HG02943 (cell line): Measurements from ENCODE around the gene SYNE1.

Source experiments
- ATAC-seq: cut with Tn5 transposase; IDR thresholded peaks from one replicate; pipeline ENCODE4 v1.9.1; 2021; ENCODE audit warnings: mild to moderate bottlenecking, low read depth, moderate library complexity; ENCODE audit not compliant: unreplicated experiment

SYNE1 gene

DNA sequence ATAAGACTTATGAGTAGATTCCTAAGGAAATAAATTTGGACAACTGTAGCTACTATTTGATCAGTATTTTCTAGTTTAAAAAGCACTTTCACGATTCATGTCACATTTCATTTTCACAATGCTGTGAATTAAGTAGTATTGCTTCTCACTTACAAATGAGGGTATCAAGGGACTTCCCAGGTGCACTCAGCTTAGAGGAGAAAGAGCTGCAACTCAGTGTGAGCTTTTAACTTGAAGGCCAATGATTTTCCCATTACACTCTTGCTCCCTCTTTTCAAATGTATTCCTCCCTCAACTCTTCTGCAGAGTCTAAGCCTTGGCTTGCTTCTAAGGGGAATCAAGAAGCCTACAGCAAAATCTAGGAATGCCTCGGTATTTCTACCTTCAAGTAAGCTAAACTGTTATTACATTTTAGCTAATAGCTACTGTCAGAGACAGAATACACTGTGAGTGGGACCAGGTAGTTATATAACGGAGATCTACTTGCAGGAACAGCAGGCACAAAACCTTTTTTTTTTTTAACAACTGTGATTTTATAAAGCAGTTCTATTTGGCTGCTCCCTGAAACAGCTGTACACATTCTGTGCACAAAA is 339.0 kb downstream of the SYNE1 start:
- no peak for ATAC-seq

DNA sequence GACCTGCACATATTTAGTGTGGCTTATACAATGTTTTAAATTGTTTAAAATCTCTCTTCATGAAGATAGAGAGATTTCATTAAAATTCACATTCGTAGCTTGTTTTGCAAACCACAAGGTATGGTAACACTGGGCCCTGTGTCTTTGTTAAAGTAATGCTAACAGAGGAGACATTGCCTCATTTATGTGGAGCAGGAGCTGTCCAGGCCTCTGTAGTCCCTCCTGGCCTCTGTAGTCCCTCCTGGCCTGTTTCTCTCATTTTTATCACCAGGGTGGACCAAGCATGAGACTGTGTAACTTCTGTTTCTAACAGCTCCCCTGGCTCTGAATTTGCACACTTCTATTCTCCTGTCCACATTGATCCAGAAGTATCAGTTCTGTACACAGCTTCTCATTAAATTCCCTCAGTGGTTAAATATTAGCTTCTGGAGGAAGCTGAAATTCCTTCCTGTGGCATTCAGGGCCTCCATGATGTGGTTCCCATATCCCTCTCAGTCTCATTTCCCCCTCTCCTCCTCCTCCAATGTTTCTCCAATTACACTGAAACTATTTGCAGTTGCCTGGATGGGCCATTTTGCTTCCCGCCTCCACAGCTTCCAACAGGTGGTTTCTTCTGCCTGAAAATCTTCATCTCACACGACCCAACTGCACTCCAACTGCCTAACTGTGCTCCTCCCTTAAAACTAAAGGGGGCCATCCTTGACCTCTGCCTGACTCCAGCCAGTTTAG is 340.4 kb downstream of the SYNE1 start:
- ATAC-seq = no peak

DNA sequence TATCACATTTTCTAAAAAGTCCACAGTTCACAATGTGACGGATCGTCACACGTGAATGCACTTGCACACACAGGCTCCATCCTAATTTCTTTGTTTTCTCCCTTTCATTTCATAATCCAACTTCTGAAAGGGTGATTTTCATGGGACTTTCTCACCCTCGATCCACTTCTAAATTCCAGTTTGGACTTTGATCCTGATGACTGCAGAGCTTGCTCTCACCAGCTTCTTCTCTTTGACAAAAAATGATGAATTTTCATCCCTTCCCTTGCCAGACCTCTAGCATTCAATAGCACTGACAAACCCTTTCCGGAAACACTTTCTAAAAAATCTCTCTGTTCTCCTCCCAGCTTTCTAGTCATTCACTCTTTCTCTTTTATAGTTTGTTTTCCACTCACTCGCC is 341.2 kb downstream of the SYNE1 start:
- ATAC-seq = no peak

DNA sequence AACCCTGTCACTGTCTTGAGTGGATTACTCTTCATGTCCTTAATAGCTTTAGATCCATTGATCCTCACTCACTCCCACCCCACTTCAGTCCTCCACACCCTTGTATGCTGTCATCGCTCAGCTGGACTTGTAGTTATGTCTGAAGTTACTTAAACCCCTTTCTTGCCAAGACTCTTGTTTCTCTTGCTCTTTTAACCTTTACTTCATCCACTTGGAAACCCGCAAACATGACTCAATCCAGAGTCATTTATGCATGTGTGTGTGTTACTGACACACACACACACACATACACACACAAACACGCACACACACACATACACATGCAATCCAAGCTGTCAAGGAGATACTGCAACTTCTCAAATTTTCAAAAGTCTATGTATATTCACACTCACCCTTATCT is 341.8 kb downstream of the SYNE1 start:
- no peak for ATAC-seq

DNA sequence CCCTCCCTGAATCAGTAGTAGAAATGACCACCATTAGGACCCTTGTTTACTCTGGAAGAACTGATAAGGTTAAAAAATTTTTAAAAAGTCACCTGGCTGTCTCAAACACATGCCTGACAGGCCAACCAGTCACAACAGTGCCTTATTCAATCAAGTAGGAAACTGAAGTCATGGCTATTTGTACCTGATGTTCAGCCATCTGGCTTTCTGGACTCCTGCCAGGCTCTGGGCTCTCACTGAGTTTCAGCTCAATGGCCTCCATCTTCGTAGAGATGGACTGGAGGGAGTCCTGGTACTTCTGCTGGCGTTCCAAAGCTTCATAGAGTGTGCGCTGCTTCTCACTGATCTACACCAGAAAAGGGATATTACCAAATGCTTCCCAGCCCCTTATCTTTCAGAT is 343.8 kb downstream of the SYNE1 start:
- no peak for ATAC-seq

DNA sequence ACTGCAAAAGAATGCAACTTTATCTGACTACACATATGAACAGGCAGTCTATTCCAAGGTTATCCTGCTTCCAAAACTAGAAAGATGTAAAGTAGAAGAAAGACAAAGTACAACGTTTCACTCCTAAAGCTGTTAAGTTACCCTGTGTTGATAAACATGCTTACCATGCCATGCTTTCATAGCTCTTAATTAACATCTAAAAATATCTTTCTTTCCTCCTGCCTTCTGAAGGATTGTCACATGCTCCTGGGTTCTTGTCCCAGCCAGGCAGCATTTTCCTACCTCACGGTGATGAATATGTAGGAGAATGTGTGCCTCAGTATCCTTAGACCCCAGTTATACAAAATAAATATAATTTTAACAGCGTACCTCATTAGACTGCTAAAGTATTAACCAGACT is 344.6 kb downstream of the SYNE1 start:
- ATAC-seq = no peak

DNA sequence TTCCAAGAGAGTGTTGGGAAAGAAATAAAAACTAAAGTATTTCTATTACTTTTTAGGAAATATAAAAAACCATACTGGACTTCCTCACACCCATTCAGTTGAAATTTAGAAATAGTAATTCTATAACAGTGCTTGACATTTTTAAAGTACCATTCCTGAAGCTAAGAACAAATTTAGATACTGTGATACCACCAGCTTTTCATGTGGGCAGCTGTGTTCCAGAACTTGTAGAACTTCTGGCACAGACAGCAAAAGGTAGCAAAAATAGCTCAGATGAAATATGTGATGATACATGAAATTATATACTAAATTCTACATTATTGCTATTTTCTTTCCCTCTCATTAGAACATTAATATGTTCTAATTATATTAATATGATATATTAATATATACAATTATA is 346.5 kb downstream of the SYNE1 start:
- no peak for ATAC-seq

DNA sequence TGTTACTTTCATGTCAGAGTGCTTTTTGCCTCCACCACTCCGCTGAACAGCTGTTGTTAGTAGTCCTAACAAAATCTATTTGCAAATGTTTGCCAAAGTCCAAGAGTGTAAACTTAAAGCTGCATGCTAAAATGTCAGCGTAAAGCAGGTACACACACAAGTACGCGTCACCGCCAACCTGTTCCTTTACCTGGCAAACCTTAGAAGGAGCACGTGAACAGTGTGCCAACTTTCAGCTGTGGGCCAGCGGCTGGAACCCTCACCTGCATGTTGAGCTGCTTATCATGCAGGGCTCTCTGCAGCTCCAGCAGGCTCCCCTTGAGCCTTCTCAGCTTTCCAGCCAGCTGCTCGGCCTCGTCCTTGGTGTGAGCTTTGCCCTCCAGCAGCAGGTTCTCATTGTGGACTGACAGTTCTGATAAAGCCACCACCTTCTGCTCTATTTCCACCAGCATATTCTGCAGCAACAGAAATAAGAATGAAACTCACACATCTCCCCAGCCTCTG is 359.3 kb downstream of the SYNE1 start:
- ATAC-seq = no peak

DNA sequence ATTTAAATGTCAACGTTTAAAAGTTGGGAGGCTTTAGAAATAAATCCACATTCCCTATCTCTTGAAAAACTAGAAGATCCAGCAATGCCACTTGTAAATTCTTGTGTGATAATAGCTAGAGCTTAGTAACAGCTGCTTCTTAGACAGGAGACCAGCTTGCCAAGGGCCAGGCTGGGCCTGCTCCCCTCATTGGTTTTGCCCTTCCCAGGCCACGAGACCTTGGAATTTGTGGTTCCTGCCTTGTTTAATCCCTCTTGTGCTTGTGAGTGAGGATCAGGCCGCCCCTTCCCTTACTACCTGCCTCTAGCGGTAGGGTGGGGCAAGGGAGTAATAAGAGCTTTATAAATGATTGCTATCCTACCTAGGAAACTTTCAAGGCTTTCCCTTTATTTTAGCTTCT is 363.5 kb downstream of the SYNE1 start:
- ATAC-seq = no peak

DNA sequence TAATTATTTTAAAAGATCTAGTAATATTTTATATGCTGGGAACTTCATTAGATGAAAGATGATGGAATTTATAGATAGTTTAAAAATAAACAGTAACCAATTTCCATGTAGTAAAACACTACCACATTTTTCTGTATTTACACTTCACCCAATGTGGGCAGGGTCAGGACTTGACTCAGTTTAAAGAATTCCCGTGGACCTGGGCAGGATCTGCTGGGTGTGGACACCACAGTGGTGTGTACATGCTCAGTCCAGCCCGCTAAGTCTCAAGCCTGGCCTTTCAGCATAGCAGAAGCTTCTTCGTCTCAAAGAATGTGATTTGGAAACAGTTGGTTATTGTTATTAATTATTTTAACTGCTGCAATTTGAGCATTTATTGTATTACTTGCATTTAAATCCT is 364.2 kb downstream of the SYNE1 start:
- ATAC-seq = no peak

DNA sequence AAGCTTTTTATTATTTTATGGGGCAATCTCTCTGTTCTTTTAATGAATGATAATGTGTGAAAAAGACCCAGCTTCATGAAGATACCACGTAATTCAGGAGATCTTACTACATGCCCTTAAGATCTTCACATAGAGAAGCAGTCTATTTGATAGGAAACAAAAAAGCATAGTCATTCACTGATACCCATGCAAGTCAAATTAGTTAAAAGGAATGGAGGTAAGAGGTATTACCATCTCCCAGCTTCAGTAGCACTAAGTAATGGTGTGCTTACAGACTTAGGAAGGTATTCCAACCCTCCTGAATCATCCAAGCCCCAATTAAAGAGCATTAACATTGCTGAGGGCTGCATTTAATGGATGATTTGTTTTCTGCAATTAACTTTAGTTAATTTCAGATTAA is 364.7 kb downstream of the SYNE1 start:
- ATAC-seq = no peak

DNA sequence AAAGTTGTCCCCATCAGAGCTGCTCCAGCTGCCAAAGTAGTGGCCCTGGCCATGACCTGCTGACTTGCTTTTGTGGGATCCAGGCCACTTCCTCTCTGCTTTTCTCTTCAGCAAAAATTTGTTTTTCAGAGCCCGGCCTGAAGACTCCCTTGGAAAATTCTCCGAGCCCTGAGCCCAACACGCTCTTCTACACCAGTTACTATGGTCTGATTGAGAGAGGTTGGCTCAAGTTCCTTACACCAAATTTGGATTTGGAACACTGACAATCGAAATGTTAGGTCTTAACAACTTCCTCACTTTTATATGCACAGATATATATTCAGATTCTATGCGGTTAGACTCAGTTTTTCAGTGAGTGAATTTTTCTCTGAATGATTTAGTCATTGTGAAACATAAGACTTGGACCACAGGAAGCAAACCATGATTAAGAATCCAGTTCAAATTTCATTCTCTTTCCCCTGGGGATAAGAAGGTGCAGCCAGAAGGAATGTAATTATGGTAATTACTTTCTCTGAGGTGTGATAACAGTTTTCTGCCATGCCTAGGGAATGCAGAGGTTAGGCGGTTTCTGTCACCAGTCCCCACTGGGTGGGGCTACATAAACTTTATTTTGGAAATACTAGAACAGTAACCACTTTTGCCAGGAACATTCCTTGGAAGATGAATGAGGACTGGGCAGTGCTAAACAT is 365.2 kb downstream of the SYNE1 start:
- ATAC-seq = no peak

DNA sequence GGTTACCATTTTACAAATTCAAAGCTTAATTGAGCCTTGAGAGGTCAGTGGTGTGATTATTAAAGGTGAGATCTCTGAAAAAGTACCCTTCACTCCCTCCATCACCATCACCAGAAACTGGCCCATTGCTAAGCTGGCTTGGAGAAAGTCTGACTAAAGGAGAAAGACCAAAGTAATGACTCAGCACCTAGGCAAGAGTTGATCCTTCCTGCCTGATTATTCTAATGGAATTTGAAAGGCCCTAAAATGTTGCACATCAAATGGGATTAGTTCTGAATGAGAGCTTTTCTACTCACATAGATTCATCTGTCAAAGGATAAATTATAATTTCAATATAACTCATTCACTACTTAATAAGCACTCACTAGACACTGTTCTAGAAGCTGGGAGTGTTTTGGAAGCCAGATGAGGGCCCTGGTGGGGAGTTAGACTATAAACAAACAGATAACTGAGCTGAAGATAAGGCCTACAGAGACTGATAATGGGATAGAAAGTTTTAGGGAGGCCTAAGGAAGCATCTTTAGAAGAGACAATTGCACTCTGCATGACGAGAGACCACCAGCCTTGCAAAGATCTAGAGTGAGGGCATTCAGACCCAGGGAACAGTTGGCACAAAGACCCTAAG is 366.7 kb downstream of the SYNE1 start:
- ATAC-seq = no peak

DNA sequence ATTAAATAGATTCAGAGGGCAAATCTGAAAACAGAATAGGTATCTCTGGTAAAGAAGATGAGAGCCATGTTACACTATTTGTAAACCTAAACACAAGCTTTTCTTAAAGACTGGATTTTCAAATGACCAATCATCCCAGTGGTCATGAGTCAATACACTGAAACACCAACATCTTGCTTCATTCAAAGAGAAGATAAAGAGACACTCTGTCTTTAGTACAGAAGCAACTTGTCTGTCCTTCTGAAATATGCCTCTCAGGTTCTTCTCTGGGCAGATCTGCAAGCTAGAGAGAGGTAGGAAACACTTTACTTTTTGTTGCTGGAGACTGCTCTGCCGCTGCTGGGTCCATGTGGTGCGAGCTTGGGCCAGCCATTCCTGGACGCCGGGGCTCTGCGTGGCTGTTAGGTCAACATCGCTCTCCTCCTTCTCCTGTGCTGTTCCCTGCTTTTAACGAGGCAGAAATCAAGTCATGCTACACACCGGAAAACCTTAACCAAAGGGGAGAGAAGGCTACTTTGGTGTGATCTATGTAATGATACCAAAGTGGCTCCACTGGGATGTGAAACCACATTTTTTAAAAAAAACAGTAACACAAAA is 368.2 kb downstream of the SYNE1 start:
- no peak for ATAC-seq

DNA sequence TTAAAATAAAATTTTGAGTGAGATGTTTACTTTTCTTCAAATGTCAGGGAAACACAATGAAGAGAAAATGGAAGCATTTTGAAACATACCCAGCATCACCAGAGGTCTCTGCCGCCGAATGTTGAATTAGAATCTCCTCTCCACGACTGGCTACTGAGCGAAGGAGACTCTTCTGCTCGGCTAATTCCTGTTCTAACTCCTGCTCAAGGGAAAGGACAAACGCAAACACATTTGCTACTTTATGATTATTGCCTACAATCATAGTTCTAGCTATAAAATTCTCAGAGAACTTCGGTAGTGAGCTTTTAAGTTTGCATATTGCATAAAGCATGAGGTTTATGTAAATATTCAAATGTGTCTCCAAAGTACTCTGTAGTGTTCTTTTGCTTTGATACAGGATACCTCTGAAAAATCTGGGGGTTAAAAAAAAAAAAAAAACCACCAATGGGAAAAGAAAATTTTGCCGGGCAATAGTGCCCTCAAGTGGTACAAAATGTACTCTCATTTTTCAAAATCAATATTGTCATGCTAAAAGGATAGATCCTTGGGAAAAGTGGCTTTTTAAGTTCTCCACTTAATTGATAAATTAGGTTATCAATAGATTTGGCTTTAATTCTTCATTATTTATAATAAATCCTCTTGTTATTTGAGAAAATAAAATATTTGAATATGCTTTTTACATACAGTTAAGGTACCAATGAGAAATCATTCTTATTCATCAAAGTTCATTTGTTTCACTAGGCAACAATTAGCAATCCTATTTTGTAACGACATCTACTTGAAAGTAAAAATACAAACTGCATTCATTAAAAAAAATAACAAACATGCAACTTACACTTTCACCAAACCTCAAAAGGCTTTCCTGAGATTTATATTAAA is 369.0 kb downstream of the SYNE1 start:
- ATAC-seq = no peak

DNA sequence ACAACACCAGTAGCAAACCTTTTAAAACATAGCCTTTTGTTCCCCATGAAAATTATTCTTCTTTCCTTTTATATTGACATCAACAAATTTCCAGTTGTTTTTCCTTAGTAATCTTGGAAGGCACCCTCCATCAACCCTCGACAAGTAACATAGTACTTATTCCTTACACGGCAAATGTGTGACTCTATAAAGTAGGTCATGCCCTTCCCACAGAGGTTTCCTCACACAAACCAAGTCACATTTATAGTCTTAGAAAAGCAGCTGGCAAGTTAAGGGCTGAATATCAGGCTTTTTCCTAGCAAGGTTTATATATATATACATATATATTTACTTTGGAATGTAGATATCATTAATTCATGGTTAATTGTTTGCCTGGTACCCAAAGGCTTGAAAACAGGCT is 371.5 kb downstream of the SYNE1 start:
- ATAC-seq = no peak

DNA sequence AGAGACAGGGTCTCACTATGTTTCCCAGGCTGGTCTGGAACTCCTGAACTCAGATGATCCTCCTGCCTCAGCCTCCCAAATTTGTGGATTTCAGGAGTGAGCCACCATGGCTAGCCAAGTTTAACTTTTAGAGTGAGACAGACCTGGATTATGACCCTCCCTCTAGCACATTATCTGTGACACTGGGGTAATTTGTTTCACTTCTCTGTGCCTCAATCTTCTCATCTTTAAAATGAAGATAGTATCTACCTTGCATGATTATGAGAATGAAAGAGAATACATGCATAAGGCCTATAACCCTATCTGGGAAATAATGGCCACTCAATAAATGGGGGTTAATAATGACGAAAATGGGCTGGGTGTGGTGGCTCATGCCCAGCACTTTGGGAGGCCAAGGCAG is 373.6 kb downstream of the SYNE1 start:
- ATAC-seq = no peak

DNA sequence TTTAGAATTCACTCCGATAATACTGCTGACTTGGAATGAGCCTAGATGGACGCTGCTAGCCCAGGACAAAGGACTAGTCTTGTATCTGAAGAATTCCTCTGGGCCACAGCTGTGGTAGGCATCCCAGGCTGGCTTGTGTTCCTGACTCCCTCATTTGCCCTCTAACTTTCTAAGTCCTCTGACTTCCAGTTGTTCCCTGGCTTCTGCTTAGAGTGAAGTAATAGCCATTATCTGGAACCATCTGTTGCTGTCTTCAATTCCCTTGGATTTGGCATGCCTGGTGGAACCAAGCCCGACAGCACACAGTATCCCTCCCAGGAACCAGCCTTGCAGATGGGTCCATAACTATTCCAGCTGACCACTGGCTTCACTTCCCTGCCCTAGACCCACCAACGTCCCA is 376.0 kb downstream of the SYNE1 start:
- ATAC-seq = no peak

DNA sequence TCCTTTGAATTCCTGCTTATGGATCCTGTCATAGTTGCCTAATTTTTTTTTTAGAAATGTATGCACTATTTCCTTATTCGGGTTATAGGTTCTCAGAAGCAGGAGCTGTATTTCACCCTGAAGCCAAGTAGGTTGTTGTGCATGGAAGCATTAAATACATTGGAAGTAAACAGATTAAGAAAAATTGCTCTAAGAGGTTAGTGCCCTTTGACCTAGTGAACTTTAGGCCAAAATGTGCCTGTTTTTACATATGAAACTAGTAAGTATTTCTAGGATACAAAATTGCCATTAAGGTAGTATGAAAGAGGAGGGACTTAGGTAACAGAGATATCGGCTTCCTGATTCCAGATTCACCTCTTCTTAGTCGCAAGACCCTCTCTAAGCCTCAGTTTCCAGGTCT is 377.9 kb downstream of the SYNE1 start:
- ATAC-seq = no peak

DNA sequence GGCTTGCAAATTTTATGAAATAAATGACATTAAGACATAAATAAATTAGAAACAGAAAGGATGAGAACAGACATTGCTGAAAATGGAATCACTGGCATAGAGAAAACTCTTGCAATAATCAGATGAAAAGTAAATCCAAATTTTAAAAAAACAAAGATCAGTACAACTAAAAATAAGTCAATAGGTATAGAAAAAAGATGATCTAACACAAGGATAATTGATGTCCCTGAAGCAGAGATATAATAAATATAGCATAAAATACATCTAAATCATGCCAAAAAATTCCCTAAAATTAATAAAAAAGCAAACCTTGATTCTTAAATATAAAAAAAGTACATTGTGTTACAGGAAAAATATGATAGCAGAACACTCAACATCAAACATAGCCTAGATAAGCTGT is 379.6 kb downstream of the SYNE1 start:
- no peak for ATAC-seq
